Right renal pelvis (tissue), 4 donors: ENCODE measurements around the gene SLC35D3. TPM values are rescaled to one million over a fixed set of nuclear protein-coding genes. Genes with fewer than 3 reads are reported as not detected.
"Not testable (repeated sequence)": the region's sequence is repeated elsewhere in the genome, so short reads cannot be mapped to it uniquely, and the experiment has no call there.

Experiments
- DNase-seq, 4 donors: peaks; one replicate each; pipeline ENCODE4 v3.0.0-alpha.2; 2013; ENCODE audit warnings: low read depth in 4 of 4, low spot score in 3 of 4, missing footprints in 1 of 4
- polyA plus RNA-seq, 4 donors: library from polyadenylated mRNA; unstranded; fragments of 120-200 nt; gene quantifications; one replicate each; pipeline ENCODE4 v1.2.1, GENCODE V29; 2013; ENCODE audit not compliant: insufficient read length in 4 of 4

SLC35D3 gene
- polyA plus RNA-seq, 4 donors, result 0.10 to 0.20 (median 0.13) TPM

DNA sequence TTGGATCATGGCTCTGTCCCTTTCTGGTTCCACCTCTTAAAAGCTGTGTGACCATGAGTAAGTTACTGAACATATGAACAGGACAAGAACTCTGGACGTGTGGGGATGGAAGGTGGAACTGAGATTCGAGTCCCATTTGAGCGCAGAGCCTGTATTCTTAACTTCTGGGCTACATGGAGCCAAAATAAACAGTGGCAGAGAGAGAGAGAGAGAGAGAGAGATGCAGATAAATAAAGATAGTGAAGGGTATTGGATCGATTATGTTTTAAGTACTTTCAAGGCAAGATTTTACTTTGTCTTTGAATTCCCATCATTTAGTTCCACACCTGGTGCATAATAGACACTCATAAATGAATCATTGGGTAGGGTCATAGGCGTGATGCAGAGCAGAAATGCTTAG lies 39.7 kb downstream of the SLC35D3 start:
- DNase-seq, result no peak

- no peak for DNase-seq
Measured at GRCh38 chr6:136962661-136963060, 40.6 kb downstream of the SLC35D3 start.

DNA sequence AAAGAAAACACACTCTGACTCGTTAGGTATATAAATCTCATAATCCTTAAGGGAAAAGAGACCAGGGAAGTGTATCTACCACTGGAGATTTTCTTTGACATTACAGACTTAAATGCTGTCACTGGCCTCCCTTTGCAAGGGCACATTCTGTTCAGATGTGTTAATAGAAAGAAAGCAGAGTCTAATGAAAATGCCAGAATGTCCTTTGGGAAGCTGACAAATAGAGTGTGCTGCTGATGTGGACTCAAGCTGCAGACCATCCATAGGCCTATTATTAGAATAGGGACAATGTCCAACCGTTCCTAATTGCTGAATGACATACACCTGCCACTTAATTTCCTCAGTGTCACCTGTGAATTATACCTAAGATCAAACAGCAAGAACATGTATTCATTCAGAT lies 41.2 kb downstream of the SLC35D3 start:
- no peak for DNase-seq

DNA sequence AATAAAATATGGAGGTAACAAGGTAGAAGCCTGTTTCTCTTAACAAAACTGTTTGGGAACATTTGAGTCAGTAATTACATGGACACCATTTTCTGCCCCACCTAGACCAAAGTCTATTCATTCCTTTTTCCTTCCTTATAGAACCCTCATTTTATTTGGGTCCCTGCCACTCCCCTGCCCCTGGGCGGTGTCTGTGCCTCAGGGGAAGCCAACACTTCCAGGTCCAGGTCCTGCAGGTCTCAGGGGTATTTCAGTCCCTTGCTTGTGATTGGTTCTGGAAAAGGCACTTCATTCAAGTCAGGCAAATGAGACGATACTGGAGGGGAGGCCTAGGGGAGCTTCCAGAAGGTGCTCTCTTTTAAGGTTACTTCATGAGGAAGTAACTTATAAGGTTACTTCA lies 42.3 kb downstream of the SLC35D3 start:
- no peak for DNase-seq

- DNase-seq, result peak in 1 of 4 donors; percentile 29
Measured at GRCh38 chr6:136967876-136968752, 46.0 kb downstream of the SLC35D3 start.

DNA sequence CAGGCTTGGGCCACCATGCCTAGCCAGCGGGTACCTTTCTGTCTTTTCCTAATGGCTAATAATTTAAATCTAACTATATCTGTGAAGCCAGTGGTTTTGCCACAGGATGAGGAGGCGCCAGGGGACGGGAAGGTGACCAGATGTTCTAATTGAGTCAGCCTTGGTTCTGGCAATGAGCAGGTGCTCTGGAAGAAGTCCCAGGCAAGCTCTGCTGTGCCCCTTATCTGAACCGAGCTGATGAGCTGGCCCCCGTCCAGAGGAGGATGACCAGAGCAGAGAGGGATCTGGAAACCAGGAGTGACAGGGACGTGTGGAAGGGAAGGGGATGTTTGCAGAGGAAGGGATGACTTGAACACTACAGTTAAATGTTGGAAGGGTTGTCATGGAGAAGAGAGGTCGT lies 46.7 kb downstream of the SLC35D3 start:
- DNase-seq, result no peak

DNA sequence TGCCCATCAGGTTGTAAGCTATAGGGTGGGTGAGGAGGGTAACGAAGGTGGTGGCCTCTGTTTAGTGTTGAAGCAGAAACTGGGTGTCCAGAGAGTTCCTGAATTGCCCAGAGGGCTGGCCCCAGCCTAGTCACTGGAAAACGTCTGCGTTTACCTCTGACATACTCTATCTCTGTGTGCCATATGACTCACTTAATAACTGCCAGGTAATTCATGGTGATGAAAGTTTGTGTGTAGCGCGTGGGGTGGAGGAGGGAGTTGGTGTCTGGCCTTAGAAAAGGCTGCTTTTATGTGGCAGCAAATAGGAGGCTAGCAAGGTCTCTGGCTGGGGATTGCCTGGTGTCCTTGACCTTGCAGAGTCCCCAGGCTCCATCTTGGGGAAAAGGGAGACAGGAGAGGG lies 47.3 kb downstream of the SLC35D3 start:
- DNase-seq, result no peak

DNA sequence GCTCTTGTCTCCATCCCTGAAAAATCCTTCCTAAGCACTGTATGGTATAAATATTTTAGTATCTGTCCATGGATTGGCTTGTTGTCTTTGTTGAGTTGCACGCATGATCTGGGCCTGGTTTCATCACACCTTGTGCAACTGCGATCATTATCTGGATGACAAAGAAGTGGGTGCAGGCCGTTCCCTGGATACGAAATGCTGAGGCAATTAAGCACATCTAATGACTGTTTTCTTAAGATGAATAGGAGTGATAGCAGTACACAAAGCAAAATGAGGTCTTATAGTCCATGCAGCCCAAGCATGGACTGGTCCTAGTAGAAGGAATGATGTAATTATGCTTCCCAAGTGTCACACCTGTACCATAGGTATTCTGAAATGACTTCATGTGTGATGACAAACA lies 47.8 kb downstream of the SLC35D3 start:
- no peak for DNase-seq

- DNase-seq, result no peak
Measured at GRCh38 chr6:136971609-136972008, 49.5 kb downstream of the SLC35D3 start.

DNA sequence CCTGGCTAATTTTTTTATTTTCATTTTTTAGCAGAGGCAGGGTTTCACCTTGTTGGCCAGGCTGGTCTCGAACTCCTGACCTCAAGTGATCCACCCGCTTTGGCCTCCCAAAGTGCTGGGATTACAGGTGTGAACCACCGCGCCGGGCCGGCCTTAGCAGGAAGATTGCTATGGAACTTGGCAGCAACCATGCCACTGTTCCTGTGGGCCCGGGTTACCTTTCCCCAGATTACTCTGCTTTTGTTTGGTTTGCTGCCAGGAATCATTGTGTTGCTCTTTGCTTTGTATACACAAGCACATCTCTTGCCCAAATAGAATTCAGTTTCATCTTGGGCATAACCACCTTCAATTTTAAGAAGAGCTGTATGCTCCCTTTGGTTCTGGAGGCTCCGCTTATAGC lies 51.7 kb downstream of the SLC35D3 start:
- DNase-seq, result not testable (repeated sequence)

Other genes with a start within 250 kb of the SLC35D3 start
- gene MAP3K5, start 129.8 kb upstream of the SLC35D3 start, polyA plus RNA-seq, result 1 to 10 TPM; 6.0 to 8.7 (median 6.8) TPM
- 10 to 100 TPM; 12.3 to 17.0 (median 14.7) TPM for gene PEX7, start 99.7 kb upstream of the SLC35D3 start, polyA plus RNA-seq
- 1 to 10 TPM in 3 of 4 donors, under 1 TPM in 1; 0.98 to 1.5 (median 1.4) TPM for gene IL20RA, start 122.7 kb downstream of the SLC35D3 start, polyA plus RNA-seq